ENCODE data around the gene AKIRIN2. TPM values are rescaled to one million over a fixed set of nuclear protein-coding genes. Genes with fewer than 3 reads are reported as not detected.

Gene AKIRIN2
- total and polyA plus RNA-seq, 7 donors, result 16.6 to 40.2 (median 19.3) TPM

- DNase-seq, result no peak
- no peaks in the 10 kb centered on the region for H3K27me3 ChIP-seq
- H3K9me3 ChIP-seq, result no peaks in the 10 kb centered on the region
- 52 to 53% methylated on average over 2 of the region's 2 CpGs for WGBS, 2 donors
- no peak overlapping the region for H3K27ac ChIP-seq
- no peaks in the 10 kb centered on the region for H3K4me1 ChIP-seq
- H3K36me3 ChIP-seq, result no peaks in the 10 kb centered on the region
- no peak overlapping the region for H3K4me3 ChIP-seq
- intact Hi-C loops (cut with DNase I), result no loop called here
- no peak for TF ChIP-seq POLR2AphosphoS5 (IDR thresholded peaks at IDR 0.05)
- no peak for TF ChIP-seq CTCF (IDR thresholded peaks at IDR 0.05)
- TF ChIP-seq POLR2A (IDR thresholded peaks at IDR 0.05), result no peak
- TF ChIP-seq EP300 (IDR thresholded peaks at IDR 0.05), result no peak
Measured at GRCh38 chr6:87742106-87742505, 40.1 kb upstream of the AKIRIN2 start.

- no peak for DNase-seq
- Histone ChIP-seq H3K9me3 (no peaks in the 10 kb centered on the region), H3K27ac (no peak overlapping the region), H3K27me3 (no peaks in the 10 kb centered on the region), H3K4me3 (no peak overlapping the region), H3K36me3 (no peaks in the 10 kb centered on the region), H3K4me1 (no peaks in the 10 kb centered on the region)
- TF ChIP-seq POLR2AphosphoS5 (IDR thresholded peaks at IDR 0.05), result no peak
- no peak for TF ChIP-seq EP300 (IDR thresholded peaks at IDR 0.05)
- no peak for TF ChIP-seq POLR2A (IDR thresholded peaks at IDR 0.05)
- no peak for TF ChIP-seq CTCF (IDR thresholded peaks at IDR 0.05)
- intact Hi-C loops (cut with DNase I), result no loop called here
- 23 to 68% methylated on average over 9 of the region's 9 CpGs for WGBS, 2 donors
Measured at GRCh38 chr6:87741001-87741650, 39.1 kb upstream of the AKIRIN2 start.

- no peak for TF ChIP-seq EP300 (IDR thresholded peaks at IDR 0.05)
- no peak for TF ChIP-seq POLR2A (IDR thresholded peaks at IDR 0.05)
- no peak for TF ChIP-seq CTCF (IDR thresholded peaks at IDR 0.05)
- Histone ChIP-seq H3K9me3 (no peaks in the 10 kb centered on the region), H3K27me3 (no peaks in the 10 kb centered on the region), H3K27ac (no peak overlapping the region), H3K36me3 (no peaks in the 10 kb centered on the region), H3K4me1 (no peaks in the 10 kb centered on the region), H3K4me3 (no peak overlapping the region)
- DNase-seq, result no peak
- intact Hi-C loops (cut with DNase I), result no loop called here
- WGBS, 2 donors, result 81 to 86% methylated on average over 4 of the region's 4 CpGs
Measured at GRCh38 chr6:87738744-87739143, 36.7 kb upstream of the AKIRIN2 start.

GRCh38 chr6:87738000-87738399, 36.0 kb upstream of the AKIRIN2 start:
- intact Hi-C loops (cut with DNase I), result no loop called here
- Histone ChIP-seq H3K4me3 (no peak overlapping the region), H3K27ac (no peak overlapping the region), H3K27me3 (no peaks in the 10 kb centered on the region), H3K9me3 (no peaks in the 10 kb centered on the region), H3K4me1 (no peaks in the 10 kb centered on the region), H3K36me3 (no peaks in the 10 kb centered on the region)
- no peak for DNase-seq
- TF ChIP-seq CTCF (IDR thresholded peaks at IDR 0.05) (no peak), POLR2A (IDR thresholded peaks at IDR 0.05) (no peak)
- 79 to 84% methylated on average over 3 of the region's 3 CpGs for WGBS, 2 donors
